Measurements from ENCODE around the gene DLG2.

- TF ChIP-seq CTCF (IDR thresholded peaks at IDR 0.05; ENCODE audit: insufficient read depth, low read length) (no peak), POLR2AphosphoS5 (IDR thresholded peaks at IDR 0.05; ENCODE audit: low read depth) (no peak)
Measured at GRCh38 chr11:83927422-83927821, 1699.7 kb downstream of the DLG2 start.
